ENCODE data around the gene NR1D1. TPM values are rescaled to one million over a fixed set of nuclear protein-coding genes. Genes with fewer than 3 reads are reported as not detected.

The NR1D1 gene
- total RNA-seq, 1 donor from 2014 or later = 6.6 TPM

GRCh38 chr17:40122136-40122998 lies 22.0 kb upstream of the NR1D1 start:
- intact Hi-C loops (cut with micrococcal nuclease) = no loop called here
- H3K36me3 Mint-ChIP-seq (ENCODE audit: low read depth) = peaks cover 40% of the 10 kb centered on the region
- H3K4me3 Mint-ChIP-seq (ENCODE audit: low read depth) = peak overlapping the region; percentile 56
- H3K27me3 Mint-ChIP-seq (ENCODE audit: low read depth) = no peaks in the 10 kb centered on the region
- peaks cover 34% of the 10 kb centered on the region for H3K4me1 Mint-ChIP-seq (ENCODE audit: low read depth)
- H3K27ac Mint-ChIP-seq = no peak overlapping the region
- no peak for DNase-seq (ENCODE audit: low spot score)
- H3K9me3 Mint-ChIP-seq = no peaks in the 10 kb centered on the region

GRCh38 chr17:40121181-40122135 lies 21.1 kb upstream of the NR1D1 start, which contains the start of gene MSL1:
Gene MSL1, plus strand, starts transcription at chr17:40121971. Its CDS starts 642 bp downstream, at chr17:40122613.
- H3K36me3 Mint-ChIP-seq (ENCODE audit: low read depth) = peaks cover 35% of the 10 kb centered on the region
- intact Hi-C loops (cut with micrococcal nuclease) = loop anchor here (1.0 kb wide), 1 partner anchor 8 kb away; no protein-coding TSS in a partner anchor
- H3K27ac Mint-ChIP-seq = peak within 1 kb of the TSS; percentile 77
- H3K4me1 Mint-ChIP-seq (ENCODE audit: low read depth) = peaks cover 32% of the 10 kb centered on the region
- H3K27me3 Mint-ChIP-seq (ENCODE audit: low read depth) = no peaks in the 10 kb centered on the region
- H3K9me3 Mint-ChIP-seq = no peaks in the 10 kb centered on the region
- peak; percentile 84 for DNase-seq (ENCODE audit: low spot score)
- H3K4me3 Mint-ChIP-seq (ENCODE audit: low read depth) = peak within 1 kb of the TSS; percentile 84

GRCh38 chr17:40115101-40115436 lies 14.7 kb upstream of the NR1D1 start:
- H3K27ac Mint-ChIP-seq = no peak overlapping the region

GRCh38 chr17:40113907-40114245 lies 13.5 kb upstream of the NR1D1 start:
- Mint-ChIP-seq H3K9me3 (no peaks in the 10 kb centered on the region), H3K4me1 (ENCODE audit: low read depth) (peaks cover 38% of the 10 kb centered on the region), H3K36me3 (ENCODE audit: low read depth) (peaks cover 2% of the 10 kb centered on the region), H3K4me3 (ENCODE audit: low read depth) (peak overlapping the region; percentile 81), H3K27me3 (ENCODE audit: low read depth) (no peaks in the 10 kb centered on the region), H3K27ac (peak overlapping the region; percentile 89)
- intact Hi-C loops (cut with micrococcal nuclease) = loop anchor here (1.0 to 5.0 kb wide), 3 partner anchors 7 to 102 kb away; partner anchors contain the start of gene MSL1
- DNase-seq (ENCODE audit: low spot score) = no peak

More at GRCh38 chr17:40115101-40115436, 14.7 kb upstream of the NR1D1 start:
- DNase-seq (ENCODE audit: low spot score) = no peak
- Mint-ChIP-seq H3K27me3 (ENCODE audit: low read depth) (no peaks in the 10 kb centered on the region), H3K4me3 (ENCODE audit: low read depth) (no peak overlapping the region), H3K36me3 (ENCODE audit: low read depth) (peaks cover 2% of the 10 kb centered on the region), H3K4me1 (ENCODE audit: low read depth) (peaks cover 32% of the 10 kb centered on the region), H3K9me3 (no peaks in the 10 kb centered on the region)
- intact Hi-C loops (cut with micrococcal nuclease) = no loop called here

GRCh38 chr17:40113110-40113906 lies 12.9 kb upstream of the NR1D1 start:
- H3K27me3 Mint-ChIP-seq (ENCODE audit: low read depth) = no peaks in the 10 kb centered on the region

GRCh38 chr17:40112718-40113109 lies 12.3 kb upstream of the NR1D1 start:
- no peaks in the 10 kb centered on the region for H3K27me3 Mint-ChIP-seq (ENCODE audit: low read depth)
- intact Hi-C loops (cut with micrococcal nuclease) = loop anchor here (1.0 to 5.0 kb wide), 3 partner anchors 9 to 100 kb away; partner anchors contain the start of gene MSL1
- peak overlapping the region; percentile 77 for H3K27ac Mint-ChIP-seq
- DNase-seq (ENCODE audit: low spot score) = no peak
- H3K9me3 Mint-ChIP-seq = no peaks in the 10 kb centered on the region
- H3K4me3 Mint-ChIP-seq (ENCODE audit: low read depth) = no peak overlapping the region
- peaks cover 44% of the 10 kb centered on the region for H3K4me1 Mint-ChIP-seq (ENCODE audit: low read depth)
- H3K36me3 Mint-ChIP-seq (ENCODE audit: low read depth) = no peaks in the 10 kb centered on the region

More at GRCh38 chr17:40113110-40113906, 12.9 kb upstream of the NR1D1 start:
- peak; percentile 89 for DNase-seq (ENCODE audit: low spot score)
- H3K36me3 Mint-ChIP-seq (ENCODE audit: low read depth) = peaks cover under 1% of the 10 kb centered on the region
- no peaks in the 10 kb centered on the region for H3K9me3 Mint-ChIP-seq
- peaks cover 40% of the 10 kb centered on the region for H3K4me1 Mint-ChIP-seq (ENCODE audit: low read depth)
- H3K4me3 Mint-ChIP-seq (ENCODE audit: low read depth) = peak overlapping the region; percentile 81
- peak overlapping the region; percentile 89 for H3K27ac Mint-ChIP-seq
- intact Hi-C loops (cut with micrococcal nuclease) = loop anchor here (1.0 to 5.0 kb wide), 3 partner anchors 8 to 101 kb away; partner anchors contain the start of gene MSL1

- Mint-ChIP-seq H3K36me3 (ENCODE audit: low read depth) (no peaks in the 10 kb centered on the region), H3K4me1 (ENCODE audit: low read depth) (peaks cover 49% of the 10 kb centered on the region), H3K27ac (peak overlapping the region; percentile 77), H3K9me3 (no peaks in the 10 kb centered on the region), H3K27me3 (ENCODE audit: low read depth) (no peaks in the 10 kb centered on the region), H3K4me3 (ENCODE audit: low read depth) (no peak overlapping the region)
- no peak for DNase-seq (ENCODE audit: low spot score)
- intact Hi-C loops (cut with micrococcal nuclease) = loop anchor here (5.0 kb wide), 1 partner anchor 100 kb away; no protein-coding TSS in a partner anchor
Observed at GRCh38 chr17:40112191-40112711, 11.9 kb upstream of the NR1D1 start.

GRCh38 chr17:40111221-40112128 lies 11.1 kb upstream of the NR1D1 start:
- H3K4me3 Mint-ChIP-seq (ENCODE audit: low read depth) = peak overlapping the region; percentile 49
- H3K4me1 Mint-ChIP-seq (ENCODE audit: low read depth) = peaks cover 54% of the 10 kb centered on the region
- peaks cover 2% of the 10 kb centered on the region for H3K27me3 Mint-ChIP-seq (ENCODE audit: low read depth)
- H3K9me3 Mint-ChIP-seq = no peaks in the 10 kb centered on the region
- peak overlapping the region; percentile 77 for H3K27ac Mint-ChIP-seq
- intact Hi-C loops (cut with micrococcal nuclease) = loop anchor here (1.0 to 5.0 kb wide), 2 partner anchors 15 to 99 kb away; no protein-coding TSS in a partner anchor
- DNase-seq (ENCODE audit: low spot score) = peak; percentile 64
- no peaks in the 10 kb centered on the region for H3K36me3 Mint-ChIP-seq (ENCODE audit: low read depth)

- no peaks in the 10 kb centered on the region for H3K9me3 Mint-ChIP-seq
- H3K4me1 Mint-ChIP-seq (ENCODE audit: low read depth) = peaks cover 64% of the 10 kb centered on the region
- H3K36me3 Mint-ChIP-seq (ENCODE audit: low read depth) = no peaks in the 10 kb centered on the region
- H3K27me3 Mint-ChIP-seq (ENCODE audit: low read depth) = peaks cover 2% of the 10 kb centered on the region
- no peak overlapping the region for H3K27ac Mint-ChIP-seq
- H3K4me3 Mint-ChIP-seq (ENCODE audit: low read depth) = no peak overlapping the region
- intact Hi-C loops (cut with micrococcal nuclease) = loop anchor here (5.0 kb wide), 1 partner anchor 98 kb away; no protein-coding TSS in a partner anchor
- no peak for DNase-seq (ENCODE audit: low spot score)
Observed at GRCh38 chr17:40110026-40110845, 9.8 kb upstream of the NR1D1 start.

- no peak for DNase-seq (ENCODE audit: low spot score)
- Mint-ChIP-seq H3K27ac (no peak overlapping the region), H3K4me1 (ENCODE audit: low read depth) (peaks cover 75% of the 10 kb centered on the region), H3K9me3 (no peaks in the 10 kb centered on the region), H3K4me3 (ENCODE audit: low read depth) (no peak overlapping the region), H3K27me3 (ENCODE audit: low read depth) (peaks cover 2% of the 10 kb centered on the region), H3K36me3 (ENCODE audit: low read depth) (no peaks in the 10 kb centered on the region)
- intact Hi-C loops (cut with micrococcal nuclease) = loop anchor here (1.0 to 10.0 kb wide), 3 partner anchors 31 to 176 kb away; partner anchors contain the start of genes CASC3, CDC6 and THRA
Observed at GRCh38 chr17:40108970-40109824, 8.8 kb upstream of the NR1D1 start.
